GM18858 (cell line): ENCODE measurements around the gene ST7.

Experiments
- ATAC-seq: cut with Tn5 transposase; IDR thresholded peaks from one replicate; pipeline ENCODE4 v1.9.1; 2021; ENCODE audit not compliant: unreplicated experiment

Gene ST7

GRCh38 chr7:117184367-117184766, 231.1 kb downstream of the ST7 start:
- no peak for ATAC-seq

- ATAC-seq, result no peak
Observed at GRCh38 chr7:117185124-117185523, 231.8 kb downstream of the ST7 start.

GRCh38 chr7:117186218-117187010, 233.1 kb downstream of the ST7 start:
- ATAC-seq, result no peak

- ATAC-seq, result no peak
Observed at GRCh38 chr7:117188376-117188775, 235.1 kb downstream of the ST7 start.

GRCh38 chr7:117188949-117189592, 235.8 kb downstream of the ST7 start:
- no peak for ATAC-seq

- ATAC-seq, result no peak
Observed at GRCh38 chr7:117190104-117190503, 236.8 kb downstream of the ST7 start.

GRCh38 chr7:117190746-117191435, 237.6 kb downstream of the ST7 start:
- ATAC-seq, result no peak

GRCh38 chr7:117192108-117192507, 238.8 kb downstream of the ST7 start:
- ATAC-seq, result no peak

GRCh38 chr7:117193564-117193963, 240.3 kb downstream of the ST7 start:
- no peak for ATAC-seq

- ATAC-seq, result no peak
Observed at GRCh38 chr7:117194445-117194844, 241.1 kb downstream of the ST7 start.

GRCh38 chr7:117195361-117196029, 242.2 kb downstream of the ST7 start:
- ATAC-seq, result no peak

- no peak for ATAC-seq
Observed at GRCh38 chr7:117200132-117200531, 246.8 kb downstream of the ST7 start.

GRCh38 chr7:117200786-117201458, 247.6 kb downstream of the ST7 start:
- ATAC-seq, result no peak

GRCh38 chr7:117202511-117202910, 249.2 kb downstream of the ST7 start:
- ATAC-seq, result no peak

- no peak for ATAC-seq
Observed at GRCh38 chr7:117203205-117203604, 249.9 kb downstream of the ST7 start.

GRCh38 chr7:117205873-117206272, 252.6 kb downstream of the ST7 start:
- no peak for ATAC-seq

GRCh38 chr7:117208257-117208656, 255.0 kb downstream of the ST7 start:
- ATAC-seq, result no peak

- ATAC-seq, result no peak
Observed at GRCh38 chr7:117210397-117210796, 257.1 kb downstream of the ST7 start.

- no peak for ATAC-seq
Observed at GRCh38 chr7:117210908-117211307, 257.6 kb downstream of the ST7 start.

GRCh38 chr7:117211614-117212013, 258.3 kb downstream of the ST7 start:
- no peak for ATAC-seq
